Measurements from ENCODE around the gene RIF1. TPM values are rescaled to one million over a fixed set of nuclear protein-coding genes. Genes with fewer than 3 reads are reported as not detected.
A peak's percentile ranks its signal among the peaks of the same experiment; 100 is the strongest.

The RIF1 gene
- total RNA-seq, 1 donor from 2014 or later: 28.6 TPM

DNA sequence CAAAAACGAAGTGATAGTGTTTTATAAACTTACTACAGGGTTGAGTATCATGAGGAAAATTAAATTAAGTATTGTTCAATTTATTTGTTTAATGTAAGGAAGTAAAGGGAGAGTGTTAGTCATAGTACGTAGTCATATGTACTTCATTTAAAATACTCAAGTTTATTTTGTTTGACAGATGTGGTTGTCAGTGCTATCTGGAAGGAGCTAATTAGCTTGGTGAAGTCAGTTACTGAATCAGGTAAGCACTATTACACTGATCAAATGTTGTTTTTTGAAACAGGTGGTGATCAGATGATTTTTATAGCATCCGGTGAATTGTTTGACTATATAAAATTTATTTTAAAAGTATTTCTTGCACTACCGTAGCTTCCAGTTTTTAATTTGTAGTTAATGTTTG lies 28.8 kb downstream of the RIF1 start:
- TF ChIP-seq, protein P1, sequence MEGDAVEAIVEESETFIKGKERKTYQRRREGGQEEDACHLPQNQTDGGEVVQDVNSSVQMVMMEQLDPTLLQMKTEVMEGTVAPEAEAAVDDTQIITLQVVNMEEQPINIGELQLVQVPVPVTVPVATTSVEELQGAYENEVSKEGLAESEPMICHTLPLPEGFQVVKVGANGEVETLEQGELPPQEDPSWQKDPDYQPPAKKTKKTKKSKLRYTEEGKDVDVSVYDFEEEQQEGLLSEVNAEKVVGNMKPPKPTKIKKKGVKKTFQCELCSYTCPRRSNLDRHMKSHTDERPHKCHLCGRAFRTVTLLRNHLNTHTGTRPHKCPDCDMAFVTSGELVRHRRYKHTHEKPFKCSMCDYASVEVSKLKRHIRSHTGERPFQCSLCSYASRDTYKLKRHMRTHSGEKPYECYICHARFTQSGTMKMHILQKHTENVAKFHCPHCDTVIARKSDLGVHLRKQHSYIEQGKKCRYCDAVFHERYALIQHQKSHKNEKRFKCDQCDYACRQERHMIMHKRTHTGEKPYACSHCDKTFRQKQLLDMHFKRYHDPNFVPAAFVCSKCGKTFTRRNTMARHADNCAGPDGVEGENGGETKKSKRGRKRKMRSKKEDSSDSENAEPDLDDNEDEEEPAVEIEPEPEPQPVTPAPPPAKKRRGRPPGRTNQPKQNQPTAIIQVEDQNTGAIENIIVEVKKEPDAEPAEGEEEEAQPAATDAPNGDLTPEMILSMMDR (conservative IDR thresholded peaks at IDR 0.05; ENCODE audit: low read depth, low read length): no peak
- DNase-seq (ENCODE audit: low read depth): no peak
- H3K4me3 ChIP-seq (ENCODE audit: low read depth, low read length): no peak overlapping the region

DNA sequence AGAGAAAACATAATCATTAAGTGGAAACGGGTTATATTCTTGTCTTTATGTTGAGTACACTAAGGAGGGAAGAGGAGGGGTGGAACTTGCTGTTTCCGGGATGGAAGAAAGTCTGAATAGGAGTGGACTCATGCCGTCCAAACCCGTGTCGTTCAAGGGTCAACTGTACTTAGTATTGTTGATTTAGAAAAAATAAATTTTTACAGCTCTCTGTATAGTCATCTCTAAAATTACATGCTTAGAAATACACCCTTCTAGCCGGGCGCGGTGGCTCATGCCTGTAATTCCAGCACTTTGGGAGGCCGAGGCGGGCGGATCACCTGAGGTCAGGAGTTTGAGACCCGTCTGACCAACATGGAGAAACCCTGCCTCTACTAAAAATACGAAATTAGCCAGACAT lies 29.4 kb downstream of the RIF1 start:
- H3K4me3 ChIP-seq (ENCODE audit: low read depth, low read length): no peak overlapping the region
- TF ChIP-seq, protein P1 (conservative IDR thresholded peaks at IDR 0.05; ENCODE audit: low read depth, low read length): no peak
- no peak for DNase-seq (ENCODE audit: low read depth)

DNA sequence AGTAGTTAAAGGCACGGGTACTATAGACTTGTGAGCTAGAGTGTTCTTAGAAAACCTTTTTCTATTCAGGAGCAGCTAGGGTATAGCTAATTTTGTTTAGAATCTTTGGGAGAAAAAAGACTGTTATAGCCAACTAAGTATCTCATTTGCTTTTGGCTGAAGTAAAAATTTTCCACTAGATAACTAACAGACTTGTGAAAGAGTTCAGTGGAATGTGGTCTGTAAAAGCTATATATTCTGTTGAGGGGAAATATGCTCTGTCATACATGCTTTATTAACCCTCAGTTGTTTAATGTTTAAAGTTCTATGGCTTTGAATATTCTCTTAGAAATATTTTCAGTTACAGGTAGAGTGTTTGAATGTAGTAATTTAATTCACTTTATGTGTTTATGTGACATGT lies 49.7 kb downstream of the RIF1 start:
- DNase-seq (ENCODE audit: low read depth): no peak
- H3K4me3 ChIP-seq (ENCODE audit: low read depth, low read length): no peak overlapping the region
- TF ChIP-seq, protein P1 (conservative IDR thresholded peaks at IDR 0.05; ENCODE audit: low read depth, low read length): no peak

DNA sequence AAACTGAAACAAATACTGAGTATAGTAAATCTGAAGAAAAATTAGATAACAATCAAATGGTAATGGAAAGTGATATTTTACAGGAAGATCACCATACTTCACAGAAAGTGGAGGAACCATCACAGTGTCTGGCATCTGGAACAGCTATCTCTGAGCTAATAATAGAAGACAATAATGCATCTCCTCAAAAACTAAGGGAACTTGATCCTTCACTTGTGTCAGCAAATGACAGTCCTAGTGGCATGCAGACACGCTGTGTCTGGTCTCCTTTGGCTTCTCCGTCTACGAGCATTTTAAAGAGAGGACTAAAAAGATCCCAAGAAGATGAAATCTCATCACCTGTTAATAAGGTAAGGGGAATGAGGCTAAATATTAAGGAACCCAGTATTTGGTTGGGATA lies 56.1 kb downstream of the RIF1 start:
- no peak for DNase-seq (ENCODE audit: low read depth)
- TF ChIP-seq, protein P1 (conservative IDR thresholded peaks at IDR 0.05; ENCODE audit: low read depth, low read length): no peak
- H3K4me3 ChIP-seq (ENCODE audit: low read depth, low read length): no peak overlapping the region

DNA sequence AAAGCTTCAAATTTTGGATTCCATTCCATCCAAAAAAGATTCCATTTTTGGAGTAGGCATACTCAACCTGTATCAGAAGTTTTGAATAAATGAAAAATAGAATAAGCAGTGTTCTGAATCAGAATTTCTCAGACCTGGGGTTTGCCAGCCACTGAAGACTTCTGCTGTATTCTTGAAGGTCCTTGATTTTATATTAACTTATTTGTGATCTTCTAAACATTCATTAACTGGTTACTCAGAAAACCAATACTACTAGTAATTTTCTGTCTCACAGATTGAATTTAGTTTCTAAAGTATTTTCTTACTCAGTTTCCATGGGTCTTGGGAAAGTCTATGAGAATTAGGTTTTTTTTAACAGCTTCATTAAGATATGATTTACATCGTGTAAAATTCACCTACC lies 60.9 kb downstream of the RIF1 start:
- TF ChIP-seq, protein P1 (conservative IDR thresholded peaks at IDR 0.05; ENCODE audit: low read depth, low read length): no peak
- DNase-seq (ENCODE audit: low read depth): peak; percentile 20
- no peak overlapping the region for H3K4me3 ChIP-seq (ENCODE audit: low read depth, low read length)

DNA sequence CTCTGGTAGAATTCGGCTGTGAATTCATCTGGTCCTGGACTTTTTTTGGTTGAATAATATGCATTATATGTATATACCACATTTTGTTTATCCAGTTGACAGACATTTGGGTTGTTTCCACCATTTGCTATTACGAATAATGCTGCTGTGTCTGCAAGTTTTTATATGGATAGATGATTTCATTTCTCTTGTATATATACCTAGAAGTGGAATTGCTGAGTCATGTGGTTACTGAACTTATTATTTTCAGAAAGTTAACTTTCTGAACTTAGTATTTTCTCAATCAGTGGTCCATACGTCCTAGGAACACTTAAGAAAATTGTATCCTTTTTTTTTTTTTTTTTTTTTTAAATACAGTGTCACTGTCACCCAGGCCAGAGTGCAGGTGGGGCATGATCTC lies 63.3 kb downstream of the RIF1 start:
- TF ChIP-seq, protein P1 (conservative IDR thresholded peaks at IDR 0.05; ENCODE audit: low read depth, low read length): no peak
- DNase-seq (ENCODE audit: low read depth): no peak
- H3K4me3 ChIP-seq (ENCODE audit: low read depth, low read length): no peak overlapping the region

DNA sequence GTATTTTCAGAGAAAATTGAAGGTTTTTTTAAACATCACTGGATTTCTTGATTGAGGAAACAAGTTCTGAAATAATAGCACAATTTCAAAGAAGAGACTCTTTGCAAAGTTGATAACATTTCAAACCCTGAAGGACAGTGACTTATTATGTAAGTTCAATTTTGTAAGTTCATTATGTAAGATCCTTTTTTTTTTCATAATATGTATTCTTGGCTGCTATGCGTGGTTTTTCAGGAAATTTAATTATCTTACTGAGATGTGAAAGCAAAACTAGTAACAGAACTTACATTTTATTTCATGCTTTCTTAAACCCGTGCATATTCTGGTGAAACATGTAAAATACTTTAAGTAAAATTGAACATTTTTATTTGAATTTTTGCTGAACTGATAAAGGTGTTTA lies 65.4 kb downstream of the RIF1 start:
- TF ChIP-seq, protein P1 (conservative IDR thresholded peaks at IDR 0.05; ENCODE audit: low read depth, low read length): no peak
- no peak for DNase-seq (ENCODE audit: low read depth)
- H3K4me3 ChIP-seq (ENCODE audit: low read depth, low read length): no peak overlapping the region
